Middle frontal gyrus (tissue), 1 donor: Measurements from ENCODE around the gene ANKRD45.
"Not testable (repeated sequence)": the region's sequence is repeated elsewhere in the genome, so short reads cannot be mapped to it uniquely, and the experiment has no call there.

Experiments
- DNase-seq: peaks from one replicate; pipeline ENCODE4 v3.0.0-alpha.2; 2015; ENCODE audit warnings: low spot score; ENCODE audit errors: extremely low spot score

ANKRD45 gene

GRCh38 chr1:173573596-173573995 lies 96.1 kb downstream of the ANKRD45 start:
- no peak for DNase-seq

- DNase-seq, result no peak
Observed at GRCh38 chr1:173572201-173572873, 97.3 kb downstream of the ANKRD45 start.

GRCh38 chr1:173570370-173571007 lies 99.2 kb downstream of the ANKRD45 start:
- no peak for DNase-seq

- no peak for DNase-seq
Observed at GRCh38 chr1:173568483-173568882, 101.2 kb downstream of the ANKRD45 start.

- DNase-seq, result not testable (repeated sequence)
Observed at GRCh38 chr1:173563846-173564245, 105.8 kb downstream of the ANKRD45 start.

- DNase-seq, result no peak
Observed at GRCh38 chr1:173562813-173563212, 106.8 kb downstream of the ANKRD45 start.

- no peak for DNase-seq
Observed at GRCh38 chr1:173561263-173561662, 108.4 kb downstream of the ANKRD45 start.

- DNase-seq, result no peak
Observed at GRCh38 chr1:173560285-173560880, 109.3 kb downstream of the ANKRD45 start.
